ENCODE data around the gene SLC25A51.

The SLC25A51 gene

DNA sequence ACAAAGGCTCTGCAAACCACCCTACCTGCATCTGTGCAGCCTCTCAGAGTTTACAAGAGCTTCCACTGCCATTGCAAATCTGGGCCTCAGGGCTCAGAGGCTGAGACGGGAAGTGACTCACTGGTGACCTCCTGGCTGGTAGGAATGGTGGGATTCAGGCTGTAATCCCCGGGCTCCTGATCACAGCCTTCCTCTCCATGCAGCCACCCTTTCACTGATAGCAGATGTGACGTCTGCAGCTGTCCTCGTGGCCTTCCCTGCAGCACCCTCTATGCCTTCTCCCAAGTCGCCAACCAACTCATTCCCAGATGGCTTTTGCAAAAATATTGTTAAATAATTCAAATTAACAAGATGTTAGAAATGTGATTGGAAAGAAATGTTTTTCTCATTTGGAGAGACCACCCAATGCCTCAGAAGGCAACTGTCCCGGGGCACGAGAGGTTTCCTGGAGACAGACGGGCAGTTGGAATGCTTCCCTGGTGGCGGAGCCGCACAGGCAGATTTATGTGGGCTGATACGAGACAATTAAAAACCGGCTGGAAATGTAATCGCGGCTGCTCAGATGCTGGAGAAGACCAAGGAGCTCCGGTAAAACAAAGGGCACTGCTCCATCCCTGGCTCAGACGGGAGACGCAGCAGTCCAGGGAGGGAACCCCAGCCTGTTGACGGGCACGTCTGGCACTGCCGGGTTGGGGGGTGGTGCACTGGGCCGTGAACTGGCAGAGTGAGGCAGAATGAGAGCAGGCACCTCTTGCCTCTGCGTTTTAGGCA lies 34.4 kb upstream of the SLC25A51 start:
- no peak for DNase-seq (ENCODE audit: low read depth, low spot score)
- no peak overlapping the region for H3K4me3 ChIP-seq (ENCODE audit: low read length)

DNA sequence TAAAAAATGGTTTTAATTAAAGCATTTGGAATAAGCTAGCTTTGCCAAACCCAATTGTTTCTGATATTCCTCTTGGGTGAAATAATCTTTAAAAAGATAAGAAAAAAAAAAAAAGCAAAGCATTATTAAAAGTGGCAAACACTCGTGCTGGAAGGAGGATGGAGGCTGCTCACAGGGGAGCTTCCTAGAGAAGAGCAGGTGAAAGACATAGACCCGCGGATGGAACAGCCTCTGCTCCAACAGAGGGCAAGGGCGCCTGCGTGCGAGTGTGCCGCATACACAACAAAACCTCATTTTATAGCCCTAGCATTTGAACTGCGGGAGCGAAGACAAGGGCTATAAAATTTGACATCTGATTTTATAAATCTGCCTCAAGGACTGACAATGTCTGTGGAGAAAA lies 33.4 kb upstream of the SLC25A51 start:
- H3K4me3 ChIP-seq (ENCODE audit: low read length), result no peak overlapping the region

DNA sequence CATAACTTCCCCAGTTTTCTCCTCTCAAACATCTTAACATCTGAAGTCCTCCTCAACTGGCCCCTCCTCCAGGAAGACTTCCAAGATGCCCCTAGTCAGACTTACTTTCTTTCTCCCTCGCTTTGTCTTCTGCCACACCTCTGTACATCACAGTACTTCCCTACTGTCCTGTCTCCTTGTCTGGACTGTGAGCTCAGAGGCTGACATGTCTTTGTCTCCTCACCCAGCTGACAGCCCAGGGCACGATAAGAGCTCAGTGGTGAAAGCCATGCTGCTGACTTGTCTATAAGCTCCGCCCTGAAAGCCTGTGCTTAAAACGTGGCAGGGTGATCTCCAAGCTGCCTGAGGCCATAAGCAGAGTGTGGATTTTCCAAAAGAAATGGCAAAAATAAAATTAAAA lies 33.0 kb upstream of the SLC25A51 start:
- no peak for DNase-seq (ENCODE audit: low read depth, low spot score)
- H3K4me3 ChIP-seq (ENCODE audit: low read length), result no peak overlapping the region

More for the DNA sequence above, 33.4 kb upstream of the SLC25A51 start:
- no peak for DNase-seq (ENCODE audit: low read depth, low spot score)

DNA sequence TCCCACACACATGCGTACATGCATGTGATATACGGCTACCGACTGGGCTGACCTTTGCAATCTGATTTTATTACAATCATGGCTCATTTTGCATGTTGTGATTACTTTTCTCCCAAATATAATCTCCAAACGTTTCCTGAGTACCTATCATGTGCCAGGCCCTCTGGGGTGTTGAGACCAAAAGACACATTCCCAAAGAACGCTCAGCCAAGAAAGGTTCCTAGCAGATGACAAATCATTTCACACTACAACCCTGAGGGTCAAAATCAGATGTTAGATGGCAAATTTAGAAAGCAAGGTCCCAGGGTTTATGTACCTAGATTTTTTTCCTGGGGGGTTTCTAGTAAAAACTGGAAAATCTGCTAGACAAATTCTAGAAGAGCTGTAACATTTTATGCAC lies 32.4 kb upstream of the SLC25A51 start:
- H3K4me3 ChIP-seq (ENCODE audit: low read length), result no peak overlapping the region
- no peak for DNase-seq (ENCODE audit: low read depth, low spot score)

DNA sequence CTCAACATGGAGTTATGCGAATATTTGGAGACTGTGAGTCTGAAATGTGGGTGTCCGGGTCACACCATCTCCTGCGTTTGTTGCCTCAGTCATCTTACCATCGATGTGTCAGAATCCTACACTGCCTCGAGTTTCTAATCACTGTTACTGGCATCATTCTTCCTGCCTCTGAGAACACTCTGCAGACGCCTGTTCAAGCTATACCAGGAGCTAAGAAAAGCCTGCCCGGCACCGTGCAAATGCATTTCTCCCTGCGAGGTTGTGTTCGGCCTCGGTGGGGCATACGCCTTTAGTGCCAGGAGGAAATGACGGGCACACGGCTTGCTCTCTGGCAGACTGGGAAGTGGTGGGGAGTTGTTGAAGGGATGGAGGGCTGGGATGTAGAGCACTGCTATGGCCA lies 31.2 kb upstream of the SLC25A51 start:
- DNase-seq (ENCODE audit: low read depth, low spot score), result no peak
- no peak overlapping the region for H3K4me3 ChIP-seq (ENCODE audit: low read length)

DNA sequence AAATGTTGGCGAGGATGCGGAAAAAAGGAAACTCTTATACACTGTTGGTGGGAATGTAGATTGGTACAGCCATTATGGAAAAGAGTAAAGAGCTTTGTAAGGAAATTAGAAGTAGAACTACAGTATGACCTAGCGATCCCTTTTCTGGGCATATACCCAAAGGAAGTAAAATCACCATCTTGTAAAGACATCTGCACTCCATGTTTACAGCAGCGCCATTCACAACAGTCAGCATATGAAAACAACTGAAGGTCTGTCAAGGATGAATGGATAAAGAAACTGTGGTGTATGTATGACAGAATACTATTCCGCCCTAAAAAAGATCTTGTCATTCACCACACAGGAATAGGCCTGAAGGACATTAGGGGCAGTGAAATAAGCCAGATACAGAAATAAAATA lies 27.7 kb upstream of the SLC25A51 start:
- DNase-seq (ENCODE audit: low read depth, low spot score), result no peak

DNA sequence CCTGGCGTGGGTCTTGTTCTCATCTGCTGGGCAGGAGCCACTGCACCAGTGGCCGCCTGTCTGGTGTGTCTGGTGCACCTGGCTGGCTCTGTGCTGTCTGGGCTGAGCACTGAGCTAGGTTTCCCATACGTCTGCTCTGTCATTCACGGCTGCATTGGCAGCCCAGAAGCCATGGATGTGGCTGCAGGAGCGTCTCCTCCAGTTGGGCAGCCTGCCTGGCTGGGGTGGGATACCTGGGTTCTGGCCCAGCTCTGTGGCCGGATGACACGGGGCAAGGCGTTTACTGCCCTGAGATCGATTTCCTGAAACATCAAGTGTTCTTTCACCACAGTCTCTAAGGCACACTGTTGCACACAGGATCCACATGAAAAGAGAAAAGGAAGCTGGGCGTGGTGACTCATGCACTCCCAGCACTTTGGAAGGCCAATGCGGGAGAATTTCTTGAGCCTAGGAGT lies 25.5 kb upstream of the SLC25A51 start:
- no peak overlapping the region for H3K4me3 ChIP-seq (ENCODE audit: low read length)
- DNase-seq (ENCODE audit: low read depth, low spot score), result no peak

More for the DNA sequence above, 27.7 kb upstream of the SLC25A51 start:
- H3K4me3 ChIP-seq (ENCODE audit: low read length), result no peak overlapping the region

DNA sequence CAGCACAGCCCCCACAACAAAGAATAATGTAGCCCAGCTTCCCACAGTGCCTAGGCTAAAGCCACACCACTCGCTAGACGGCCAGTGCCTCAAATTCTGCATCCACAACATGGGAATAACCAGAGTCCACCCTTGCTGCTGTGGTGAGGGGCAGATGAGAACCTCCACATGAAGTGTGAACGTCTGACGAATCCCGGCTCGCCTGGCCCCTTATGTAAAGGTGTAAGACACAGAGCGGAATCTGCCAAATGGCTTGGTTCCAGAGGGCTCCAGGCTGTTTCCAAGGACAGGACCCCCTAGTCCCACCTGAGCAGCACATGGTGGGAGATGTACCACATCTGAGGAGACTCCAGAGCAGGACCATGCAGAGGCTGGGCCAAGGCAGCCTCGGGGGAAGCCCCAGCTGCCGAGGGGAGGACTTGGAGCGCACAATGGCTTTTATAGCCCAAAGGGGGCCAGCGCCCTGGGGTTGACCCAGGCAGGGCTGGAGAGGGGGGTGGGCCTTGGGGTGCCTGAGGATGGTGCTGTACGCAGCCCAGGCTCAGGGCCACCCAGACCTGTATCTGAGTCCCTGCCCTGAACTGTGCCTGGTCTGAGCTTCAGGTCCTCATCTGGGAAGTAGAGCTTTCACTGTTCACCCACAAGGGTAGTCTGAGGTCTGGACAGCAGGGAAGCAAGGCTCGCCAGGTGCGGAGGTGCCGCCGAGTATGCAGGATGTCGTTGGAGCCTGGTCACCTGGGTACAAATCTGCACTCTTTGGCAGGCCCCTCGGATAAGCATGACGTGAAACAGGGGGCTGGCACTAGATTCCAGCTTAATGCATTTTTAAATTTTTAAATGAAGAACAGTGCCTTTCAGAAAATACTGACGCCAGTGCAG lies 24.9 kb upstream of the SLC25A51 start:
- no peak overlapping the region for H3K4me3 ChIP-seq (ENCODE audit: low read length)
- DNase-seq (ENCODE audit: low read depth, low spot score), result no peak

DNA sequence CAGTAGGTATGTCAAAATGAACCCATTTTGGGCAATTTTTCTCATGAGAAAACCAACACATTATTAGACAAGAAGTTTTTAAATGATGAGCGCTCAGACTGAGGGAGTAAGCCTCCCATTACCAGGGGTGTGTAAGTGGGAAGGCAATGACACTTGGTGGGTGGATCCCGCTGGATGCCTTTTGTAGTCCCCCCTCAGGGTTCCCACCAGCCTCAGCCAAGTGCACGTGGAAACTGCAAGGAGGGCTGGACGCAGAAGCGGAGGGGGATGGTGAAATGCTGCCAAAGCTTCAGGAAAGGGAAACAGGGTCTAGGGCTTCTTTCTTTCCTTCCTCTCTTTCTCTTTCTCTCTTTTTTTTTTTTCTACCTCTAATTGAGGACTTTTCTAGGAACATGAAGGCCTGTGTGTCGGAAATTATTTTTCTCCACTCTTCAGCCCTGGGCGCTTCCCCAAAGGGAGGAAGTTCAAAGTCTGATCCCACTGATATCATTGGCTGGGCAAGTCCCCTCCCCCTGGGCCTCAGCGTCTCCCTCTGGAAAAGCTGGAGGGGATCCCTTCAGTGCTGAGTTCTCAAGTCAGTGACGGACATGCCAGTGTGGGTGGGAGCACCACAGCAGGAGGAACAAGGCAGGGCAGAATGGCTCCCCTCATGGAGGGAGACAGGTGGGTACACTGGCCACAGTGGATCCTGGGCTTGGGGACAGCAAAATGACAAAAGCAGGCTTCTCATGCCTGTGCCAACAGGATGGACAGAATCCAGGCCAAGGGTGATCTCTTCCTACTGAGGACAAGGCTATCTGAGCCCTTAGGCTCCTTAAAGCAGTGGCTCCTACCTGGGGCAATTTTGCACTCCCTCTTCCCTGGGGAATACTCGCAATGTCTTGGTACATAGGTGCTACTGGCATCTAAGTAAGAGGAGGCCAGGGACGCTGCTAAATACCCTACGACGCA lies 23.9 kb upstream of the SLC25A51 start:
- no peak overlapping the region for H3K4me3 ChIP-seq (ENCODE audit: low read length)
- DNase-seq (ENCODE audit: low read depth, low spot score), result no peak

DNA sequence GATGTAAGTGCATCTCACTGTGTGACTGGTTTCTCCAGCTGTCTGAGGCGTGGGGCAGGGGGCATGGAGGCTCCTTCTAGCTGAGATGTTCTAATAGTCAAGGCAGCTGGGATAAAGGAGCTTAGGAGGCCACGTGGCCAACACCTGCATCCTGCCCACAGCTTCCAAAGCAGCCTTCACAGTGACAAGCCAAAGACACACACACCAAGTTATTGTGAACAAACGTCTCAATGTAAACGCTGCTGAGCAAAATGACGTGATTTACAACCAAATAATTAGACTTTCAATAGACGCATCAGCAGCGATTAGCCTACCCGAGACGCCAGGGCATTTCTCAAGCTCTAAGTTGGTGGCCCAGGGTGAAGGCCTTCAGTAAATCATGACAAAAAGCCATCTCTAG lies 23.2 kb upstream of the SLC25A51 start:
- H3K4me3 ChIP-seq (ENCODE audit: low read length), result no peak overlapping the region
- peak; percentile 80 for DNase-seq (ENCODE audit: low read depth, low spot score)

DNA sequence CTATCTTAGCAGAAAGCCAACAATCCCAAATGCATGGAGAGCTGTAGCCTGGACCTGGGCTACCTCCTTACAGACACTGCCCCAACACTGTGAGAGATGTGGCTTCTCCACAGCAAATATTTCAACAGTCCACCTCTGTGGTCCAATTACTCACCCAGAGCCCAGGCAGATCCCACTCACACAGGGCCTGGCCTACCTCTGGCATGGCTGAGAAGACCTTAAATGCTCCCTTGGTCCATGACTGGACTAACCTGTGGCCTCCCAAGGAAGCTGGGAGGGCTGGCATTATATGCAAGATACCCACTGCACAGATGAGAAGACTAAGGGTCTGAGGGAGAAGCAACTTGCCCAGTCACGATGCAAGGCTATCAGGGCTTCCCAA lies 22.8 kb upstream of the SLC25A51 start:
- no peak overlapping the region for H3K4me3 ChIP-seq (ENCODE audit: low read length)
- no peak for DNase-seq (ENCODE audit: low read depth, low spot score)

DNA sequence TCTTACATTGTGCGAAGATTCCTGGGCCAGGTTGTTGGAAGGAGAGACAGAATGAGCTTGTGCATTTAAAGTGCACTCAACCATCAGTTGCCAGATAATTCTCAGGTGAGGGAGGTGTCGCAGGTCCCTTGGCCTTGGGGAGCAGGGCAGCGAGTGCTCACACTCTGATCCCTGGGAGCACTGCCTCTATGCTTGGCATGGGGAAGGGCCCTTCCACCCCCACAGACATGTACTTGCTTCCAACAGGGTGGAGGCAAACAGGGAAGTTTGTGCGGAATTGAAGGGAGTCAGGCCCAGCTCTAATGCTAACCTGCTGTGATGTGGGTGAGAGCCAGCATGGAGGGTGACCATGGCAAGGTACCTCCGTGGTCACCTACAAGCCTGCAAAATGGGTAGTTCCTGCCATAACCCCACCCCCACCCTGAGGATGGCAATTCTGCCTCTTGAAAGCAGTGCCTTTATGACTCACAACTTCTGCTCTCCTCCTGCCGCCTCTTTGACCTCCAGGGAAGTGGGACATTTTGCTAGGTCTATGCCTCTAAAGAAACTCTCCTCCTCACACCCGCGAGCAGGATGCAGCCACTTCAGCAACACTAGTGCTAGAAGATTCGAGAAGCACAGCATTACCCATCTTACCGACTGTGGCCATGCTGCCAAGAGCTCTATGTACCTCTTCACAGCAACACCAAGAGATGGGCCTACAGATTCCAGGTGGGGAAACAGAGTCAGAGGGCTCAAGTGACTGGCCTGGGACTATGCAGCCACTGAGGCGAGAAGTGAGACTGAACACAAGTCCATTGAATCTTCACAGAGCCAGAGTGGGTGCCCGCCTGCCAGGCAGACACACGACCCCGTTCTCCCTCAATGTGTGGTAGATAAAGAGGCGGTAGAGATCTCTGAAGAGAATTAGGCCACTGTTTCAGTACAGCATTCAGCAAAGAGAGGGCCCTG lies 22.1 kb upstream of the SLC25A51 start:
- no peak for DNase-seq (ENCODE audit: low read depth, low spot score)
- H3K4me3 ChIP-seq (ENCODE audit: low read length), result no peak overlapping the region

DNA sequence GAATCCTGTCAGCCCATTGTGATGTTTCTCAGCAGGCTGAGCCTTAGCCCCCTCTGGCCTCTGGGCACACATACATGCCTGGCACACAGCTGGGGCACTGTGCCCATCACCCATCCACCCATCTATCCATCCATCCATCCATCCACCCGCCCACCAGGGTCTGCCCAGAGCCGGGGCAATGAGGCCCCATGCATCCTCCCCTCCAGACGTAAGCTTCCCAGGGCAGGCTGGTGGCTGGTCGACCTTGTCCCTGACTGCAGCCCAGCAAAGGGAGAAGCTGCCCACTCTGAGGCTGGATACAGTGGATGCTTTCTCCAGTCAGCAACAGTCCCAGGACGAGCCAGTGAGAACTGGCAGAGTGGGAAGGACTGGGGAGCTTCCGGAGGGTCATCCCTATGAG lies 21.1 kb upstream of the SLC25A51 start:
- H3K4me3 ChIP-seq (ENCODE audit: low read length), result no peak overlapping the region
- DNase-seq (ENCODE audit: low read depth, low spot score), result no peak

DNA sequence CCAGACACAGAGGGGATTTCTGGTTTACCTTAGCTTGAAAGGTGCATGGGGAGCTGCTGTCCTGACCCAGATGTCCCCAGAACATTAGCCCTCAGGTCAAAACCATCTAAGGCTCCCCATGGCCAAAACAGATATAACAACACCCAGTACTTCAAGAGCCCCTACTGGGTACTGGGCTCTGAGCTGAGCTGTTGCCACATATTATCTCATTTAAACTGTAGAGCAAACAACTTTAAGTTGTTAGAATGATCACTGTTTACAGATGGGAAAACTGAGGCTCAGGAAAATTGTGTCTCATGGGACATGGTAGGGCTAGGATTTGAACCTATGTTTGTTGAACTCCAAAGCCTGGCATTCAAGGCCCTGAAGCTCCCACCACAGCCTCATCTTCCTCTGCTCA lies 20.6 kb upstream of the SLC25A51 start:
- DNase-seq (ENCODE audit: low read depth, low spot score), result no peak
- H3K4me3 ChIP-seq (ENCODE audit: low read length), result no peak overlapping the region

DNA sequence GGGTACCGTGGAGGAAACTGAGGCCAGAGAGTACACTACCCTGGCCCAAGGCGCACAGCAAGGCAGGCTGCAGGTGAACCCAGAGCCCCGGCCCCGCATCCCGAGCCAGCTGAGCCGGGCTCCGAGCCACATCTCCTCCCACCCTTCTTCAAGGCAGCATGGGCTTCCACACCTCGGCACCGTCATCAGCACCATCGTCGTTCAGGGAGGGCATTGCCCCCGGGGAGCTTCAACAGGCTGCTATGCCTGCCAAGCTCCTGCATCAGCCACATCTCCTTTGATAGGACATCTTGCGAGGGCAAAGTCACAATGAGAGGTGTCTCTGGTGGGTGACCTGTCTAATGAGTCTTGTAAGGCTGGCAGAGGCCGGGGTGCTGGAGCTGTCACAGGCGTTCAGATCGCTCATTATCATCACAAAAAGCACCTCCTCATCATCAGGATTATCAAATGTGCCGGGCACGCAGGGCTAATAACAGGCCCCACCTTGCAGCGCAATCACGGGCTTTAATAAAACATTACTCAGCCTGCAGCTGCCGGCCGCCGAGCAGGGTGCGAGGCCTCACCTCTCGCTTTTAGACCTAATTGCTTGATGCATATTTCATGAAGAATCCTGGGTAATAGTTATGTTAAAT lies 20.0 kb upstream of the SLC25A51 start:
- no peak overlapping the region for H3K4me3 ChIP-seq (ENCODE audit: low read length)
- no peak for DNase-seq (ENCODE audit: low read depth, low spot score)

DNA sequence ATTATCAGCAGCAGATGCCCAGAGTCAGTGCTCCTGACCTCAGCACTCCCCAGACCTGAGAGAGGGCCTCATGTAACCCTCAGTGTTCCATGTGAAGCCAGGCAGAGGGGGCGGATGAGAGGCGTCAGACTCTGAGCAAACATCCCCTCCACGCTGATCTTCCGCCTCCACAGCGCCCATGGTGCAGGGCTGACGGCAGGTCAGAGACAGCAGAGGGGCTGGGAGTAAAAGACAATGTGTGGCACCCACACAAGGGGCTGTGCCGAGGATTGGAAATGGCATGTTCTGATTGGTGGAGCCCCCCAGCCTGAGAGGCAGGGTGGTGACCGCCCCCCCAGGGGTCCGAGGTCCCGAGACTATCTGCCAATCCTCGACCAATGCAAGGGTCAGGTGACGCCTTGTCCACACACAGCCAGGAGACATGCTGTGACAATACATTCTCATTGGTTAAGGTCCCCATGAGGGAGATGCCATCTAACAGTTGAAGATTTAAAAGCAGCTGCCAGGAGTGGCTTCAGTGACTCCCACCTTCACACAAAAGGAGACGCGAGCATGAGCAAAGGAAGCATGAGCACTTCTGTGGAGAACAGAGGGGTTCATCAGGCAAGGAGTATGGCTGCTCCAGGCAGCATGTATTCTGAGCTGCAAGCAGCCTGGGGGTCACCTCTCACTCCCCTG lies 19.3 kb upstream of the SLC25A51 start:
- DNase-seq (ENCODE audit: low read depth, low spot score), result no peak
- no peak overlapping the region for H3K4me3 ChIP-seq (ENCODE audit: low read length)

DNA sequence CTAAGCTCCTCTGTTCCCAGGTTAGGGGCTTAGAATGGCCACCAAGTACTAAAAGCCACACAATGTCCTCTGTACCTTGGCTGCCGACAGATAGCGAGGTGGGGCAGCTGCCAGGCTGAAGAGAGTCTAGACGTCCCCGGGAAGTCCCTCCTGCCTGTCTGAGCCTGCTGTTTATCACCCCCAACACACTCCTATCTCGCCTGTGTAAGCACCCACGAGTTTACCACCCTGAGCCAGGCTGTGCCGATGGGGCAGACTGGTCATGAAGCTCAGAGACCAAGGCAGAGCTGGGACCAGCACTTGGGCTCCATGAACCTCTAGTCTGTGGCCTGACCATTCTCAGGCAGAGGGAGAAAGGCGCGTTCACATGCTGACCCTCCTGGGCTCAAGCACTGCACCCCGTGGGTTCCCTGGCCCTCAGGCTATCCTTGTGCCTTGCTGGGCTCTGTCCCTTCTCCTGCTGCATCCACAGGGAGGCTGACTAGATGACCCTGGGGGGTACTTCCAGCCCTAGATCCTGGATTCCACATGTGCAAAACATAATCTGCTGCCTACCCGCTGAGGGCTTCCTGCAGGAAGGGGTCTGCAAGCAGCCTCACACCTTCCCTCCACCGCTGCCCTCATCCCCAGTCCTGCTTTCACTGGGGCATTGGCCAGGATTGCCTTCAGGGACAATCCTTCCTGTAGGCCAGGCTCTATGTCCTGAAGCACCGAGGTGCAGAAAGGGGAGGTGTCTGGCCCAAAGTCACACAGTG lies 18.6 kb upstream of the SLC25A51 start:
- no peak overlapping the region for H3K4me3 ChIP-seq (ENCODE audit: low read length)
- DNase-seq (ENCODE audit: low read depth, low spot score), result no peak
